CD4-positive, alpha-beta T cell treated with Interleukin-17A for 1 hour (primary cell): Measurements from ENCODE around the gene TMEM208.
A peak's percentile ranks its signal among the peaks of the same experiment; 100 is the strongest.

Experiments used
- DNase-seq: peaks from one replicate; pipeline ENCODE4 v3.0.0-alpha.2; 2020

Gene TMEM208

GRCh38 chr16:67226804-67227566 is at the start of gene TMEM208:
TMEM208 (plus strand) TSS chr16:67227130; CDS start chr16:67227219, 89 bp downstream.
- DNase-seq: peak; percentile 98

DNA sequence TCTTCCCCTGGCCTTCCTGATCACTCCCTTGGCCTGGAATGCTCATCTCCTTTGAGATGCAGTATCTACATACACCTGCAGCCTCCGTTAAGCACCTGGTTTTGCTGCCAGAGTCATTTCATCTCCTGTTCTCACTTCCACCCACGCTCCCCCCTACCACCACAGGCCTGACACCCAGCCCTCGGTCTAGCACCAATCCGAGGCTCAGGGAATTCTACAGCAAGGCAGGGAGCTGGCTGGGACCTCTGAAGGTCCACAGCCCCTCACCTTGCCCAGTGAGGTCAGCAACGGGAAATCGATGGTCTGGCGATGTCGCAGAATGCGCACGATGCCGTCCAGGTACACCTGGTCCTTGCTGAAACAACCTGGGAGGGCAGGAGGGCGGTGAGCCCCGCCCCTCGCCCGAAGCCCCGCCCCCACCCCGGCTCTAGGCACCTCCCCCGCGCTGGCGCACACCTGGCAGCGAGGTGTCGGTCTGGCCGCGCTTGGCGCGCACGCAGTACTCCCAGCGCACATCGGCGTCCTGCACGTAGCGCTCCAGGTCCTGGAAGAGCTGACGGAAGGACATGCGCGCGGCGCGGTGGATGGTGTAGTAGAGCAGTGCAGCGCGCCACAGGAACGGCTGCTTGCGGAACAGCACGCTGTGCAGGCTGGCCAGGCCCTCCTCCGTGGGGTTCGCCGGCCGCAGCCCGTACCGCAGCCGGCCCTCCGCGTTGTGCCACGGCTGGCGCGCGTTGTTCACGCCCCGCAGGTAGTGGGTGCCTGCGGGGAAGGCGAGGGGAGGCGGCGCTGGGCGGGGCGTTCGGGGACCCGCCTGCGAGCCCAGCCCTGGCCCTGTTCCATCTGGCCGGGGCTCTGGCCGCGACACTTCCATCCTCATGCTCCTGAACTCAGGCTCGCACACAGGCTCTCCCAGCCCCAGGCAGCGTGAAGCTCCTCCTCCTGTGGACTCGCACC is 48.9 kb upstream of the TMEM208 start:
- DNase-seq: peak; percentile 76

- no peak for DNase-seq
Measured at GRCh38 chr16:67179421-67180080, 47.4 kb upstream of the TMEM208 start.

GRCh38 chr16:67180166-67180565 is 46.8 kb upstream of the TMEM208 start:
- no peak for DNase-seq

DNA sequence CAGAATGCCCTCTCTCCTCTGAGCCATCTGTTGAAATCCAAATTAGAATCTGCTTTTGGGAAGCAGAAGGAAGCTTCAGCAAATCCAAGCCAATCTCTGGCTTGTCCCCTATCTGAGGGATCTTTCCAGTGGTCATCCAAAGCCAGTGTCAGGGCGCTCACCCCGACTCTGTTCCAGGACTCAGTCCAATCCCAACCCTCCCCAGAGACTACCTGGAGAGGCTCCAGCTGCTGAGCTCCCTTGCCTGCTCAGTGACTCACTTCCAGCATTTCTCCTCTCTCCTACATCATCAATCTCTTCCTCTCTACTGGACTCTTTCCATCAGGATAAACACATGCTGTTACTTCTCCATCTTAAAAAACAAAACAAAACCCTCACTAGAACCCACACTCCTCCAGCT is 45.6 kb upstream of the TMEM208 start:
- DNase-seq: no peak

- DNase-seq: no peak
Measured at GRCh38 chr16:67182288-67182687, 44.6 kb upstream of the TMEM208 start.

DNA sequence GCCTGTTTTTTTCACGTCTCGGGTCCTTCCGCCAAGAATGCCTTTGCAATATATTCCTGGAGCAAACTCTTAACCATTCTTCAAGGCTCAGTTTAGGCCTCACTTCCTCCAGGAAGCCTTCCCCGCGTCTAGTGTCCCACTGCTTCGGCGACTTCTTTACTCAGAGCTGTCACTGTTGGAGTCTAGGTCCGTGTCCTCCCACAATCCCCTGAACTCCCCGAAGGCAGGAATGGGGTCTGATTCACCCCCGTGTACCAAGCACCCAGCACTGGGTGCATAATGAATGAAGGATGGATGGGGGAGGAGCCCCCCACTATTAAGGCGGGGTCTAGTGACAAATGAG is 43.7 kb upstream of the TMEM208 start:
- no peak for DNase-seq

DNA sequence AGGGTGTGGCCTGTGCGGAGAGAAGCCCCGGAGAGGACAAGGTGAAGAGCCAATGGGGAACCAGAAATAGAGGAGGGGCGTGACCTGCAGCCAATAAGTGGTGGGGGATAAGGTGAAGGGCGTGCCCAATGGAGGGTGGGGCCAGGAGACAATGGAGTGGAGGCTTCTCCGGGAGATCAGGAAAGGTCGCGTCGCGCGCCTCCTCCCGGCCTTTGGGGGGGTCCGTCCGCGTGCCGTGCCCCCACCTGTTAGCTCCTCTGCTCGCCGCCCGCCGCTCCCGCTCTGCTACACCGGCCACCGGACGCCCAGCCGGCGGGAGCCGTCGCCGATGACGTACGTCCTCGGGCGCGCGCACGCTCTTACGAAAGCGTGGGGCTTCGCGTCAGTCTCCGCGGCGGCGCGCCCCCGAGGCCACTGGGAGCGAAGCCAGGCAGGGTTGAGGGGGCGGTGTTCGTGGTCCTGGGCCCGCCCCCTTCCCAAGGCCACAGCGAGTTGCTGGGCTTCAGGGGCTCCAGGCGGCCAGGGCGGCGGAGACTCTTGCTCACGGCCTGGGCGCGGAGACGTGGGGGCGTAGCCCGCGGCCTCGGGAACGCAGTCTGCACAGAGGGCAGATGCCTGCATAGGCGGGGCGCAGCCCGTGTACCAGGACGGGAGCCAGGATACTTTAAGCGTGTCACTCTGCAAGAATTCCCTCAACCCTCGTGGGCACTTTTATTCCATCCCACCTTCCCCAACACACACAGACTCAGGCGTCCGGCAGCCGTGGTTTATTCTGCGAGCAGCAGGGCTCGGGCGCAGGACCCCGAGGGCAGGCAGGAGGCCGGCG is 43.1 kb upstream of the TMEM208 start, which contains the start of gene MATCAP1:
Gene MATCAP1, minus strand, starts transcription at position 337 of the 826 bp plus-strand sequence. CDS start 3,353 bp downstream, outside the sequence.
- DNase-seq: peak; percentile 98

DNA sequence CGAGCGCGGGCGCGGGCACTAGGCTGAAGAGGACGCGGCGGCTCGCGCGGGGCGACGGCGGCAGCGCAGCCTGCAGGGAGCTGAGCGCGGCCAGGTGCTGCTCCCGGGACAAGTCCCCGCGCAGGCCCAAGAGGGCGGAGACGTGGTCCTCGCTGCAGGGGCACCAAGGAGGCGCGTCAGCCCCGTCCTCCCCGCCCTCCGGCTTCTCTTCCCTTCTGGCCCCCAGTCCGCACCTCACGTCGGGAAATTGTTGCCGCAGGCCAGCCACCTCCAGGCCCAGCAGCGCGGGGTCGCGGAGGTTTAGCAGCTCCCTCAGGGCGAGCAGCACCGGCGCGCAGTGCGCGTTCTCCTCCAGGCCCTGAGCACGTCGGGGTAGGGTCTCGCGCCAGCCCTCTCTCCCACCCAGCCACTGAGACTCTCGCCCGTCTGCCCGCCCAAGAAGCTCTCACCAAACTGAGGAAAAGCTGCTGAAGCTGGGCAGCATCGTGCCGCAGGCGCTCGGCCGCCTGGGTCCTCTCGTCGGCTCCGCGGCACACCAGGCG is 42.4 kb upstream of the TMEM208 start:
- no peak for DNase-seq

DNA sequence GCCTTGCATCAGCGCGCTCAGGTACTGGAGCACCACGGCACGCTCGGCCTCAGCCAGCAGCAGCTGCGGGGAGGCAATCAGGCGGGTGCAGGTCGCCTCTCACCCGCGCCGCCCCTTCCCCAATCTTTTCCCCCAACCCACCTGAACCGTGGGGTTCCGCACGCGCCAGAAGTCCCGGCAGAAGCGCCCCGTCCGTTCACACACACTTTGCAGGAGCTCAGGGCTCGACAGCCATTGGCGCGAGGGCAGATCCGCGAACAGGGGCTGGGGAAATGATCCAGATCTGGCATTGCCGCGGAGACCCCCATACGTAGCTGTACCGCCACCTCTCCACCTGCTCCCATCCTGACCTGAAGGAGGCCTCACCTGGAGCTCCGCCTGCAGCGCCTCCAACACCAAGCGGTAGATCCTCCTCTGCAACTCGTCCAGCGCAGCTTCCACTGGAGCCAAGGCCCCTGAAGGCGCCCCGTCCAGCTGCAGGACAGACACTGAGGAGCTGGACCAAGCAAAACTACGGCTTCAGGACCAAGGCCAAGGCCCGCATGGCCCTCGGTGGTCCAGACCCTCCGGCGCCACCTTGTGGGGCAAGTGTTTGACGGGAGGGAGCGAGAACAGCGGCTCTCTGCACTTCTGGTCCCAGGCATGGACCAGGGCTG is 41.8 kb upstream of the TMEM208 start:
- peak; percentile 85 for DNase-seq

DNA sequence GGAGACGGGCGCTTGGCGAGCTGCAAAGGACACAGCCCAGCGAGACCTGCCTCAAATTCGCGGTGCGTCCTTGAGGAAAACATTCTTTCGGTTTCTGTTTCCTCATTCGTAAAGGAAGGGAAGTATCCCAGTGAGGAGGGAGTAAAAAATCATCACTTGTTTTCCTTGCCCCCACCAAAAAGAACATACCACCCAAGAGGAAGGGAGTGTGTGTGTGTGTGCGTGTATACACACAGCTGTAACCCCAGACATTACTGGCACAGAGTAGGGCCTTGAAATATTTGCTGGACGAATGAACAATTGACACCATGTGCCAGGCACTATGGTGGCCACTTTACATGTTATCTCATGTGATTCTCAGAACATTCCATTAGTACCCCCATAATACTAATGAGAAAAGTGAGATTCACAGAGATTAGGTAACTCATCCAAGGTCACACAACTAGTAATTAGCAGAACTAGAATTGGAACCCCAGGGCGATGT is 41.2 kb upstream of the TMEM208 start:
- DNase-seq: no peak

GRCh38 chr16:67186550-67186950 is 40.4 kb upstream of the TMEM208 start:
- DNase-seq: no peak

- no peak for DNase-seq
Measured at GRCh38 chr16:67187175-67187890, 39.6 kb upstream of the TMEM208 start.

- no peak for DNase-seq
Measured at GRCh38 chr16:67188323-67188722, 38.6 kb upstream of the TMEM208 start.

GRCh38 chr16:67188798-67189197 is 38.1 kb upstream of the TMEM208 start:
- DNase-seq: no peak

GRCh38 chr16:67190041-67190440 is 36.9 kb upstream of the TMEM208 start, which contains the start of gene EXOC3L1:
EXOC3L1 (minus strand) TSS chr16:67190136; CDS start chr16:67189676, 460 bp downstream.
- no peak for DNase-seq

DNA sequence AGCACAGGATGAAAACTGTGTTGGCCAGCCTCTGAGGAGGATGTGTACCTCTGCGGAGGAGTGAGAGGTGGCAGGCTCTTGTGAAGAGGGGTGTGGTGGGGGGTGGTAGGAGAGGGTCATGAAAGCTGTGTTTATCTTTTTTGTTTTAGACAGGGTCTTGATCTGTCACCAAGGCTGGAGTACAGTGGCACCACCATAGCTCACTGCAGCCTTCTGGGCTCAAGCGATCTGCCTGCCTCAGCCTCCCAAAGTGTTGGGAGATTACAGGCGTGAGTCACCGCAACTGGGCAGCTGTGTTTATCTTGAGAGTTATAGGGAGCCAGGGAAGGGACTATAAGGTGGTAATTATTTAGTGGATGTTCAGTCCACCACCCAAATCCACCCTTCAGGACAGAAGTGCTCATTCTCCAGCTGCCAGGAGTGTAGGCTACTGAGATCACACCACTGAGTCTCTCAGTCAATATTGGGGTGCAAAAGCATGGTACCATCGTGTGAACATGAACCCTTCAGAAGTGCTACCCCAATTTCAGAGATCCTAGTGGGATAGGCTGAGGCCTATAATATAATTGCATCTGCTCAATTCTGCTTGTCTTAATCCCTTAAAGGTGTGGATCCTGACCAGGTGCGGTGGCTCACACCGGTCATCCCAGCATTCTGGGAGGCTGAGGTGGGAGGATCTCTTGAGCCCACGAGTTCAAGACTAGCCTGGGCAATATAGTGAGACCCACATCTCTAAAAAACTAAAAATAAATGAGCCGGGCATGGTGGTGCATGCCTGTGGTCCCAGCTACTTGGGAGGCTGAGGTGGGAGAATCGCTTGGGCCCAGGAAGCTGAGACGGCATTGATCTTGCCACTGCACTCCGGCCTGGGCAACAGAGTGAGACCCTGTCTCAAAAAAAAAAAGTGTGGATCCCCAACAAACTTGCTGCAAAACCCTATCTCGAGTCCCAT is 36.2 kb upstream of the TMEM208 start:
- no peak for DNase-seq

DNA sequence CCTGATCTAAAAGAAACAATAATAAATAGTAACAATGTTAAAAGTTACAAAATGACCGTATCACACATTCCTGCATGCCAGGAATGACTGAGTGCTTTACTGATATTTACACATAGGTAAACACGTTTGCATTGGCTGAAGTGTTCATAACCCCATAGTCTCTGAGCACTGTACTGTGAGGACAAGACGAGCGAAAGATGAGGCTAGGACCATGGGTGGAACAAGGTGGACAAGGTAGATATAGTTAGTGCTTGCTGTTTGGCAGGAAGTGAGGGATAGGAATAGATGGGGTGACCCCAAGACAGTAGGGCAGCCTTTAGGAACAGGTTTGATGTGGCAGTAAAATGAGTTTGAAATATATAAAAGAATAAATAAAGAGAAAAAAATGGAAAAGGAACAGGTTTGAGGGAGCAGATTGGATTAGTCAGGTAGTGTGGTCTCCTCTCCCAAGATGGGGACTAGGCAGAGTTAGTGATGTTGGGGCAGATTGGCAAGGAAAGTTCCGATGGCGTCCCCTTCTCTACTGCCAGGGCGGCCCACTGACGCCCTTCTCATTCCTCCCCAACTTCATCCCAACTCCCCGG is 35.4 kb upstream of the TMEM208 start:
- DNase-seq: no peak
